MM.1S (cell line): ENCODE data around the gene PCP2.

Experiments used
- EZH2phosphoT487 ChIP-seq: fragments of 300-600 bp; sonication (generic); IDR thresholded peaks from 2 replicates; pipeline ENCODE4 v1.6.1; 2018; ENCODE audit warnings: antibody characterized with exemption, low read length
- TF ChIP-seq, protein P1 (sequence below): fragments of 300-600 bp; sonication (generic); IDR thresholded peaks from 2 replicates; pipeline ENCODE4 v1.5.1; 2016; ENCODE audit warnings: antibody characterized with exemption, low read length, mixed read lengths

DNA sequence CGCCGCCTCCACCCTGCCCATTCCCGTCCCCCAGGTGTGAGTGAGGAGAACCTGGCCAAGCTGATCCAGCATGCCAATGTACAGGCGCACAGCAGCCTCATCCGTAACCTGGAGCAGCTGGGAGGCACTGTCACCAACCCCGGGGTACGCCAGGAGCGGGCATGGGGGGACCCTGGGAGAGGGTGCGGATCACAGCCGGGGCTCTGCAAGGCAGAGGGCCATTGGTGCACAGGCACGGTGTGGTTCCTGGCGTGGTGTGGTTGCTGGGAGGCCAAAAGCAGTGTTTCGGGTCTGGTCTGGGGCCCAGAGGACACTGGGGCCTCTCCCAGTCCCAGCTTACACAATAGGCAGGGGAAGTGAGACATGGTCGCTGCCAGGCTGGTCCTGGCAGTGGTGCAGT lies 11.6 kb upstream of the PCP2 start:
- TF ChIP-seq, protein P1, sequence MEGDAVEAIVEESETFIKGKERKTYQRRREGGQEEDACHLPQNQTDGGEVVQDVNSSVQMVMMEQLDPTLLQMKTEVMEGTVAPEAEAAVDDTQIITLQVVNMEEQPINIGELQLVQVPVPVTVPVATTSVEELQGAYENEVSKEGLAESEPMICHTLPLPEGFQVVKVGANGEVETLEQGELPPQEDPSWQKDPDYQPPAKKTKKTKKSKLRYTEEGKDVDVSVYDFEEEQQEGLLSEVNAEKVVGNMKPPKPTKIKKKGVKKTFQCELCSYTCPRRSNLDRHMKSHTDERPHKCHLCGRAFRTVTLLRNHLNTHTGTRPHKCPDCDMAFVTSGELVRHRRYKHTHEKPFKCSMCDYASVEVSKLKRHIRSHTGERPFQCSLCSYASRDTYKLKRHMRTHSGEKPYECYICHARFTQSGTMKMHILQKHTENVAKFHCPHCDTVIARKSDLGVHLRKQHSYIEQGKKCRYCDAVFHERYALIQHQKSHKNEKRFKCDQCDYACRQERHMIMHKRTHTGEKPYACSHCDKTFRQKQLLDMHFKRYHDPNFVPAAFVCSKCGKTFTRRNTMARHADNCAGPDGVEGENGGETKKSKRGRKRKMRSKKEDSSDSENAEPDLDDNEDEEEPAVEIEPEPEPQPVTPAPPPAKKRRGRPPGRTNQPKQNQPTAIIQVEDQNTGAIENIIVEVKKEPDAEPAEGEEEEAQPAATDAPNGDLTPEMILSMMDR, result no peak
- TF ChIP-seq EZH2phosphoT487, result no peak
